Limb (tissue), 2 donors: ENCODE data around the gene ANO6.
"Not testable (repeated sequence)": the region's sequence is repeated elsewhere in the genome, so short reads cannot be mapped to it uniquely, and the experiment has no call there.

Experiments
- DNase-seq, 2 donors: peaks; one replicate each; pipeline ENCODE4 v3.0.0-alpha.2; 2016; ENCODE audit errors: extremely low spot score in 2 of 2

ANO6 gene

DNA sequence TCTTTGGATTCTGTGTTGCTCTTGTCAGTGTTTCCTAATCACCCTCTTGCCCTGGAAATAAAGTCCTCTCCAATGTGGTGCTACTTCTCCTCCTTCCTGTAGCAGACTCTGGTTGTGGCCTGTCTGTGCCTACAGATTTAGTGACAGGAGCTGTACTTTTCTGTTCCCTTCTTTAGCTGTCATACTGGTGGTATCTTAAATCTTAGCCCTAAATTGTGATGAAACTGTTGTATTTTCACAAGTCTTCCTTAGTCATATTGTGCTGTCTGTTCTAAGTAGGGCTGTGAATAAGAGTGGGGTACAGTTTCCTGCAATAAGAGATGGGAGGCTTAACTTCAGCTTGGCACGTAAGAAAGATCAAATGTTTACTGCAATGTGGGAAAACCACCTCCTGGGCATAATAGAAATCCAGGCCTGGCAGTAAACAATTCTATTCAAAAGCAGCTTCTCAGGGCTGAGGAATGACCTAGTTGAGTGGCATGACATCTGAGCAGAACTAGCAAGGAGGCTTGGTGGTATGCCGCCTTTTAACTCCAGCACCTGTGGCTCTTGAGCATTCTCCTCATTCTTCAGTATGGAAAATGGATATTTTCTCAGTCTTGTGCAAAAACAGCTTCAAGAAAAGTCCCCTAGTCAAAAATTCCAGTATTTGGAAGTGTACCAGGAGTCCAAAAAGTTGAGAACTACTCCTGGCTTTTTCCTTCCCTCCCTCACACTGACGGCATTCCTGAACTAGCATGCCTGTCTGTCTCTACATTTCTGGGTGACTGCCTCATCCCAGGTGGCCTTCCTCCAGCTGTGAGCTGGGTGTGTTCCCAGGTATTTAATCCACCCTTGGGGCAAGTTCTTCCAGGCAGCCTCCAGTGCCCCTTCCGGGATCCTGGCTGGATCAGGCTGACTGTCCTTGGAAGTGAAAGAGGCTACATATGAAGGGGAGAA is 19.5 kb downstream of the ANO6 start:
- DNase-seq: peak; percentile 39 to 53

DNA sequence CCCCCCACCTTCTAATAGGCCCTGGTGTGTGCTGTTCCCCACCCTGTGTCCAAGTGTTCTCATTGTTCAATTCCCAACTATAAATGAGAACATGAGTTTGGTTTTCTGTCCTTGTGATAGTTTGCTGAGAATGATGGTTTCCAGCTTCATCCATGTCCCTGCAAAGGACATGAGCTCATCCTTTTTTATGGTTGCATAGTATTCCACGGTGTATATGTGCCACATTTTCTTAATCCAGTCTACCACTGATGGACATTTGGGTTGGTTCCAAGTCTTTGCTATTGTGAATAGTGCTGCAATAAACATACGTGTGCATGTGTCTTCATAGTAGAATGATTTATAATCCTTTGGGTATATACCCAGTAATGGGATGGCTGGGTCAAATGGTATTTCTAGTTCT is 20.5 kb downstream of the ANO6 start:
- not testable (repeated sequence) for DNase-seq

DNA sequence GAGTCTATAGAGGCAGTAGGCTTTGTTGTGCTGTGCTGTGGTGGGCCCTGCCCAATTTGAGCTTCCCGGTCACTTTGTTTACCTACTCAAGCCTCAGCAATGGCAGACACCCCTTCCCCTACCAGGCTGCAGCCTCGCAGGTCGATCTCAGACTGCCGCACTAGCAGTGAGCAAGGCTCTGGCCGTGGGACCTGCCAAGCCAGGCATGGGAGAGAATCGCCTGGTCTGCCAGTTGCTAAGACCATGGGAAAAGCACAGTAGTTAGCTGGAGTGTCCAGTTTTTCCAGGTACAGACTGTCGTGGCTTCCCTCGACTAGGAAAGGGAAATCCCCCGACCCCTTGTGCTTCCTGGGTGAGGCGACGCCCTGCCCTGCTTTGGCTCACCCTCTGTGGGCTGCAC is 26.3 kb downstream of the ANO6 start:
- no peak for DNase-seq

DNA sequence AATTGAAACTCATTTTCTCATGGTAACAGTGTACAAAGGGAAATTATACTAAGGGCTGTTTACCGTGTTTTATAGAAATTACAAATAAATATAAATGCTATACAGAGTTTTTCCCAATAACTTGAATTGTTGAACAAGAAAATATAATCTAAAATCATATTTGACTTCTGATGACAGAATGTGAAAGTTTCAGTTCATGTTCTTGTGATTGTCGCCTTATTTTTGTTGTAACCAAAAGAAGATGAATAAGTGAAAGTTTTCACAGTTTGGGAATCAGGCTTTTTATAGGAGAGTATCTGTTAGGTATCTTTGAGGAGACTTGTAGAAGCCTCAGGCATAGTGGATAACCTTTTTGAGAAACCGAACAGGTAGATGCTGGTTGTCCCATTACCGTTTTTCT is 28.1 kb downstream of the ANO6 start:
- no peak for DNase-seq

DNA sequence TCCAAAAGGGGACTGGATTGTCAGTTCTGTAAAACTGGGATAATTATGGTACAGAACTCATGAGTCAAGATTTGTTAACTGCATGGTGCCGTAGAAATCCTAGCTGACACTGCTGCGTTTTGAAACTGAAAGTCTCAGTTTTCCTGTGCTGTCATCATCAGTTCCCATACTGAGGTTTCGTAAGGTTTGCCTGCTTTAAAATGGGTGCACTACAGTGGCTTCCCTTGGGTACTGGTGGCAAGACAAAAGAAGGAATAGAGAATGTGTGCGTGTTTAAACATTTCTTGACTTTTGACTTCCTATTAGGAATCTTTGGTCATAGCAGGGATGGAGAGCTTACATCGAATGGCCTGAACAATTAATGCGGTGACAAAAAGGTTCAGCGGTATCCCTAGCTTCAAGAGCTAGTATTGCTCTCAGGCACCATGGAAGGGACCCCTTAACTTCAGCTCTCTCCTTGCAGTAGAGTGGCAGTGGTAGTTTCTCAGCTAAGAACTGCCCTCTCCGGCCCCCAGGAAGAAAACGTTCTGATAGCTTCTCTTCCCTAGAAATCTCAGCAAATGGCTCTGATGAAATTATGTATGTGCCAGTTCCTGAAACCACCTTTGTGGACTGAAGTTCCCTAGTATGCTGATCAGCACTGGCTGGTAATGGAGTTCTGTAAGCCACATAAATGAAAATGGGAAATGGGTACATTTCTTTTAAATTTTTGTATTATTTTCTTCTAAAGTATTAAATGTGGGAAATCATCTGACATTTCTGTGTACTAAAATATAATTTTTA is 28.9 kb downstream of the ANO6 start:
- no peak for DNase-seq

GRCh38 chr12:45246236-45246635 is 30.3 kb downstream of the ANO6 start:
- no peak for DNase-seq

DNA sequence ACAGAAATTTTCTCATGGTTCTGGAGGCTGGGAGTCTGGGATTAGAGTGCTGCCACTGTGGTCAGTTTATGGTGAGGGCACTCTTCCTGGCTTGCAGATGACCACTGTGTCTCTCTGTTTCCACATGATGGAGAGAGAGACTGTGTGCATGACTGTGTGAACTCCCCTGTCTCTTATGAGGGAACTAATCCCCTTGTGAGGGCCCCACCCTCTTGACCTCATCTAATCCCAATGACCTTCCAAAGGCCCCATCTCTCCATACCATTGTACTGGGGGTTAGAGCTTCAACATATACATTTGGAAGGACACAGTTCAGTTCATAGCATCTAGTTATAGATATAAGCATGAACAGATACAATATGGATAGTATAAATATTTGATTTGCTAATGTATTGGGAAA is 31.7 kb downstream of the ANO6 start:
- DNase-seq: no peak

GRCh38 chr12:45248095-45248494 is 32.2 kb downstream of the ANO6 start:
- DNase-seq: no peak

DNA sequence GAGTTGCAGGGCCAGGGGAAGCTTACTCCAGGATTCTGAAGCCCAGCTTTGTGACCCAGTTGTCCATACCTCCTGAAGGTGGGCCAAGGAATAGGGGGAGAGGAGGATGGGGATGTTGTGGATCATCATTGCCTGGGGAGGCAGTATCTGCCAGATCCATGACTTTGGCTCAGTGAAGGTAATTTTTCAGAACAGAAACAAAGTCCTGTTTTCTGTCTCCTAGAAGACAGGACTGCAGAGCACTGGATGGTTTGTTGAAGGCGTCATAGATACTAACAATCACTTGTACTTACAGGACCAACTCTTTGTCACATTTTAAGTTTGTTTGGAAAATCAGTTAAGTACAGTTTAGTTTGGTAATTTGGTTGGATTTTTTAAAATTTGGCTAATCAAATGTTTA is 38.4 kb downstream of the ANO6 start:
- DNase-seq: no peak

GRCh38 chr12:45256721-45257120 is 40.8 kb downstream of the ANO6 start:
- no peak for DNase-seq

GRCh38 chr12:45257185-45257930 is 41.5 kb downstream of the ANO6 start:
- DNase-seq: no peak

GRCh38 chr12:45259675-45260074 is 43.8 kb downstream of the ANO6 start:
- no peak for DNase-seq

DNA sequence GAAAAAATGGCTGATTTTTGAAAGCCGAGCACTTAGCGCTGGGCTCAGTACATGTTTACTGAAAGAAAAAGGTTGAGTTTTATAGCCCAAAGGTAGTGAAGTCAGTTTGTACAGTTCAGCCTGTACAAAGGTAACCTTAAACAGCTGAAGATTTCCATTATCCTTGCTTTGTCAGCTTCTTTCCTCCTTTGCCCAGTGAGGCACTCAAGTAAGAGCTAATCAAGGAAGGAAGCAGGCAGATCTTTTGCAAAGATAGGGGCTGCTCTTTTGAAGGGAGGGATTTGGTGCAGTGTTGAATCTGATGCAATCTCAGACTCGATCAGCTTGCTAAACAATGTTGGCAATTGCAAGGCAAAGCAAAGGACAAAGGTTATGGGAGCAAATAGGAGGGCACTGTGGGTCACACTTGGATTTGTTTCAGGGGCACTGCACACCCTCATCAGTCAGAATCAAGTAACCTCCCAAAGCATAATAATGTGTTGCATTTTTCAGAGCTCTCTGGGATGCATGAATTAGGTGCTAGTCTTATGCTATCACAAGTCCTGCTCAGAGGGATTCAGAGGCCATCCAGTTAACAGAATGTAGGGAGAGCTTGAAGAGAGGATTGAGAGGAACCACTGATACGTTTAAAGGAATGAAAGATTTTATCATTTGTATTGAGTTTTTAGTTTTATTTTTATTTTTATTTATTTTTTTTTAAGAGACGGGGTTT is 44.4 kb downstream of the ANO6 start:
- no peak for DNase-seq

DNA sequence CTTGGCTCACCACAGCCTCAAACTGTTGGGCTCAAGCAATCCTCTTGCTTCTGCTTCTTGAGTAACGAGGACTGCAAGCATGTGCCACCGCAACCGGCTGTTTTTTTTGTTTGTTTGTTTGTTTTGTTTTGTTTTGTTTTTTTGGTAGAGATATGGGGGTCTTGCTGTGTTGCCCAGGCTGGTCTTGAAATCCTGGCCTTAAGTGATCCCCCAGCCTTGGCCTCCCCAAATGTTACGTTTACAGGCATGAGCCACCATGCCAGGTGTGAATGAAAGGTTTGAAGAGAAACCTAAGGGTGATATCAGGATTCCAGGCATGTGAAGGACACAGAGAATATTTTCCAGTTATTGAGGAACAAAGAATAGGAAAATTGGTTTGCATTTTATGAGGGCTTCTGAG is 45.0 kb downstream of the ANO6 start:
- DNase-seq: no peak

GRCh38 chr12:45262185-45262584 is 46.3 kb downstream of the ANO6 start:
- DNase-seq: not testable (repeated sequence)

GRCh38 chr12:45263587-45263986 is 47.7 kb downstream of the ANO6 start:
- no peak for DNase-seq

GRCh38 chr12:45268672-45269411 is 52.9 kb downstream of the ANO6 start:
- peak; percentile 87 to 90 for DNase-seq

GRCh38 chr12:45269412-45269751 is 53.5 kb downstream of the ANO6 start:
- no peak for DNase-seq

DNA sequence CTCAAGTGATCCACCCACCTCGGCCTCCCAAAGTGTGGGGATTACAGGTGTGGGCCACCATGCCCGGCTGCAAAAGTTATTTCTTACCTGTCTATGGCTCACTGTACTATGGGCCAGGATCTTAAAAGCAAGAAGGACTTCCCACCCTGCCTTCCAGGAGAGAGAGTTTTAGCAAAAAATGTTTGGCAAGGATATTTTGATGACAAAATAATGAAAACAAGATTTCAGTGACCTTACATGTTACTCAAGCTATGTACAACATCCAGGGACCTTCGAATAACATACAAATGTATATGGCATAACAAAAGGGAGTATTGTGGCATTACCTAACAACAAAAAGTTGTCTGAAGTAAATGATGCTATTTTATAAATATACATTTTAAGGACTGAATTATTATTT is 55.1 kb downstream of the ANO6 start:
- no peak for DNase-seq

DNA sequence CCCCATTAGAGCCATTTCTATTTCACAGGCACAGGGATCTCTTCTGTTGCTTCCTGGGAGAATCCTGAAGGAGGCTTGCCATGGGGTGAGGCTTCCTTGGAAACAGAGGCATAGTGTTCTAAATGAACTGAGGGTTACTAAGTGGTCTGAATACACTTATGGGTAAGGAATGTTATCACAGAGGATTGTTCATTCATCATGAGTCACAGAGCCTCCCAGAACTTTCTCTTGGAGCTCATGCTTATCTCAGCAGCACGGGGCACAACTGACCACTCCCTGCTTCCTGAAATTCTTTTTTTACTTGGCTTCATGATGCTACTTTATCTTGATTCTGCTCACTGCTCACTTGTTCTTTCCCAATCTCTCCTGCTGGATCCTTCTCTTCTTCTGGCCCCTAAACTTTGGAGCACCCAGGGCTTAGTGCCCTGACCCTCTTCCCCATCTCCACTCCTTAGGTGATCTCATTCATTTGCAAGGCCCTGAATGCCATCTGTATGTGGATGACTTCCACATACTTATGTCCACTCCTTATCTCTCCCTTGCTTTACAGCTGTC is 57.9 kb downstream of the ANO6 start:
- no peak for DNase-seq
